Measurements from ENCODE around the gene DVL3. TPM values are rescaled to one million over a fixed set of nuclear protein-coding genes. Genes with fewer than 3 reads are reported as not detected.

Gene DVL3
- total RNA-seq, 1 donor from 2014 or later = 39.0 TPM

DNA sequence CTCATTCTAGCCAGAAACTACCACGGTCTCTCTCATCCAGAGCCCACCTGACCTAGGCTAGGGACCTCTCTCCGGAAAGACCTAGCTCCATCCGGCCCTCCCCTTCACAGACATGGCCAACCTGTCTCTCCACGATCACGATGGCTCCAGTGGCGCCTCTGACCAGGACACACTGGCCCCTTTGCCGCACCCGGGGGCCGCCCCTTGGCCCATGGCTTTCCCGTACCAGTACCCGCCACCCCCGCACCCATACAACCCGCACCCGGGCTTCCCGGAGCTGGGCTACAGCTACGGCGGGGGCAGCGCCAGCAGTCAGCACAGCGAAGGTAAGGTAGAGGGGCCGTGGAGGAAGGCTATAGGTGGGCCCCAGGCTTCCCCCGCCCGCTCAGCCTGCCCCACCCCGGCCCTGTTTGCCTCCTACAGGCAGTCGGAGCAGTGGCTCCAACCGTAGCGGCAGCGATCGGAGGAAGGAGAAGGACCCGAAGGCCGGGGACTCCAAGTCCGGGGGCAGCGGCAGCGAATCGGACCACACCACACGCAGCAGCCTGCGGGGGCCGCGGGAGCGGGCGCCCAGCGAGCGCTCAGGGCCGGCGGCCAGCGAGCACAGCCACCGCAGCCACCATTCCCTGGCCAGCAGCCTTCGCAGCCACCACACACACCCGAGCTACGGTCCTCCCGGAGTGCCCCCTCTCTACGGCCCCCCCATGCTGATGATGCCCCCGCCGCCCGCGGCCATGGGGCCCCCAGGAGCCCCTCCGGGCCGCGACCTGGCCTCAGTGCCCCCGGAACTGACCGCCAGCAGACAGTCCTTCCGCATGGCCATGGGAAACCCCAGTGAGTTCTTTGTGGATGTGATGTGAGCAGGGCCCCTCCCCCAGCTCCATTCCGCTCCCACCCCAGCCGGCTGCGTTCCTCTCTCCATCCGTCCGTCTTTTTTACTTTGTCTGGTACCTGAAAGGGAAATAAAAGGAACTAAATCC is 15.0 kb downstream of the DVL3 start:
- no peak overlapping the region for H3K27ac ChIP-seq
- no peaks in the 10 kb centered on the region for H3K27me3 ChIP-seq
- no peak for DNase-seq (ENCODE audit: extremely low spot score in 2 of 2)
- no peaks in the 10 kb centered on the region for H3K9me3 ChIP-seq
- peaks cover 5% of the 10 kb centered on the region for H3K4me1 ChIP-seq
- TF ChIP-seq, protein P1, sequence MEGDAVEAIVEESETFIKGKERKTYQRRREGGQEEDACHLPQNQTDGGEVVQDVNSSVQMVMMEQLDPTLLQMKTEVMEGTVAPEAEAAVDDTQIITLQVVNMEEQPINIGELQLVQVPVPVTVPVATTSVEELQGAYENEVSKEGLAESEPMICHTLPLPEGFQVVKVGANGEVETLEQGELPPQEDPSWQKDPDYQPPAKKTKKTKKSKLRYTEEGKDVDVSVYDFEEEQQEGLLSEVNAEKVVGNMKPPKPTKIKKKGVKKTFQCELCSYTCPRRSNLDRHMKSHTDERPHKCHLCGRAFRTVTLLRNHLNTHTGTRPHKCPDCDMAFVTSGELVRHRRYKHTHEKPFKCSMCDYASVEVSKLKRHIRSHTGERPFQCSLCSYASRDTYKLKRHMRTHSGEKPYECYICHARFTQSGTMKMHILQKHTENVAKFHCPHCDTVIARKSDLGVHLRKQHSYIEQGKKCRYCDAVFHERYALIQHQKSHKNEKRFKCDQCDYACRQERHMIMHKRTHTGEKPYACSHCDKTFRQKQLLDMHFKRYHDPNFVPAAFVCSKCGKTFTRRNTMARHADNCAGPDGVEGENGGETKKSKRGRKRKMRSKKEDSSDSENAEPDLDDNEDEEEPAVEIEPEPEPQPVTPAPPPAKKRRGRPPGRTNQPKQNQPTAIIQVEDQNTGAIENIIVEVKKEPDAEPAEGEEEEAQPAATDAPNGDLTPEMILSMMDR (IDR thresholded peaks at IDR 0.05) = no peak
- TF ChIP-seq POLR2A (IDR thresholded peaks at IDR 0.05) (no peak), POLR2AphosphoS5 (IDR thresholded peaks at IDR 0.05; ENCODE audit: insufficient read depth in 1 of 2, low read depth in 1 of 2) (no peak)
- no peak overlapping the region for H3K4me3 ChIP-seq
- H3K36me3 ChIP-seq = peaks cover 6 to 72% of the 10 kb centered on the region in 2 donors
- intact Hi-C loops (cut with DNase I) = no loop called here

DNA sequence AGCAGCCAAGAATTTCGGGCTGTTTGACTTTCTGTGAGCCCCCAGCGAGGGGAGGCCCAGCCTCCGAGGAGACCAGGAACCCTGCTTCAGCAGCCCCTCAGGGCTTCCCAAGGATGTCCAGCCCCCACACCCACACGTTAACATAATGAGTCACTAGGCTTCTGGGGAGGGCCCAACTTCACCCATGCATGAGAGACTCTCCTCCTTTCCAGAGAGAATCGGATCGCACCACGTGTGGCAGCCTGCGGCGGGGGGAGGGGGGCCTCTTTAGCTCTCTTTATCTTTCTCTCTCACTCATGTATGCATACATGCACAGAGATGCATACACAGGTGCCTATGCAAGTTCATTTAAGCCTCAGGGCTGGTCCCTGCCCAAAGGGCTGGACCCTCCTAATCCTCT is 16.4 kb downstream of the DVL3 start:
- intact Hi-C loops (cut with DNase I) = no loop called here
- Histone ChIP-seq H3K4me1 (peaks cover 17% of the 10 kb centered on the region), H3K36me3 (peaks cover 5 to 59% of the 10 kb centered on the region in 2 donors)

DNA sequence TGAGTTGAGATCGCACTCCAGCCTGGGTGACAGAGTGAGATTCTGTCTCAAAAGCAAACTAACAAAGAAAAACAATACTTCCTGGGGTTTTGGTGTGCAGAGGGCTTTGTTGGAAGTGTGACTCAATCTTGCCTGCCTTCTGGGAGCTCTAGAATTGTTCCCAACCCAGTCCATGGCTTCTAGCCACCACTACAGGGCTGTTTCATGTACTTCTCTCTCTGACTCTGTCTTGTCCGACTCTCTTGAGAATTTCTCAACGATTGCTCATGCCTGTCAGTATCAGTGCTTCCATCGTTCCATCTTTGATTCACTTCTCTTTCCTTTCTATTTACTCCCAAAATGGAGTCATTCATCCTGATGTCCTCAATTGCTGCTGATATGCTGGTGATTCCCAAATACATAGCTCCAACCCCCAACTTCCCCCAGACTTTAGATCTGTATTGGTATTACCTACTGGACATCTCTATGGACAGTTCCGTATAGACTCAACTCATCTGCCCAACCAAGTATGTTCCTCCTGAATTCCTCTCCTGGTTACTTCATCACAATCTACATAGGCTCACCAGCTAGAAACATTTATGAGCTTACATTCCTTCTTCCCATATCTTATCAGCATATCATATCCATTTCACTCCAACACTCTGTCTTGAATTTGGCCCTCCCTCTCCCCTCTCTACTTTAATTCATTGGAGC is 17.6 kb downstream of the DVL3 start:
- H3K36me3 ChIP-seq = peaks cover 0 to 51% of the 10 kb centered on the region in 2 donors
- no peaks in the 10 kb centered on the region for H3K9me3 ChIP-seq
- H3K27me3 ChIP-seq = no peaks in the 10 kb centered on the region
- H3K4me1 ChIP-seq = peaks cover 30% of the 10 kb centered on the region
- intact Hi-C loops (cut with DNase I) = no loop called here
- no peak overlapping the region for H3K4me3 ChIP-seq
- H3K27ac ChIP-seq = no peak overlapping the region
- DNase-seq (ENCODE audit: extremely low spot score in 2 of 2) = no peak
- no peak for TF ChIP-seq POLR2AphosphoS5 (IDR thresholded peaks at IDR 0.05; ENCODE audit: insufficient read depth in 1 of 2, low read depth in 1 of 2)
- no peak for TF ChIP-seq POLR2A (IDR thresholded peaks at IDR 0.05)
- TF ChIP-seq, protein P1 (IDR thresholded peaks at IDR 0.05) = no peak

More for the DNA sequence above, 16.4 kb downstream of the DVL3 start:
- Histone ChIP-seq H3K9me3 (no peaks in the 10 kb centered on the region), H3K27me3 (no peaks in the 10 kb centered on the region), H3K4me3 (no peak overlapping the region), H3K27ac (no peak overlapping the region)
- no peak for DNase-seq (ENCODE audit: extremely low spot score in 2 of 2)
- TF ChIP-seq POLR2A (IDR thresholded peaks at IDR 0.05) (no peak), POLR2AphosphoS5 (IDR thresholded peaks at IDR 0.05; ENCODE audit: insufficient read depth in 1 of 2, low read depth in 1 of 2) (no peak)
- TF ChIP-seq, protein P1 (IDR thresholded peaks at IDR 0.05) = no peak

DNA sequence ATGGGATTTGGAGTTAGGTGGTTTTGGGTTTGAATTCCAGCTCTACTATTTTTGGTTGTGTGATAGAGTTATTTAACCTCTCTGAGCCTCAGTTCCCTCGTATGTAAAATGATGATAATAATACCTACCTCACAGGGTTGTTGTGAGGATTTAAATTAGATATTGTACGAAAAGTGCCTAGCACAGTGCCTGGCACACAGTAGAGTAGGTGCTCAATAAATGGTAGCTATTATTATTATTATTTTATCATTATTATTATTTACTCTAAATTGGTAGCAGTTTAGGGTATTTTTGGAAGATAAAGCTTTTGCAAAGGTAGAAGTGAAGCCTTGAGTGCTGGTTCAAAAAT is 18.2 kb downstream of the DVL3 start:
- H3K36me3 ChIP-seq = peaks cover 0 to 51% of the 10 kb centered on the region in 2 donors
- TF ChIP-seq, protein P1 (IDR thresholded peaks at IDR 0.05) = no peak
- TF ChIP-seq POLR2AphosphoS5 (IDR thresholded peaks at IDR 0.05; ENCODE audit: insufficient read depth in 1 of 2, low read depth in 1 of 2) = no peak
- TF ChIP-seq POLR2A (IDR thresholded peaks at IDR 0.05) = no peak
- no peak for DNase-seq (ENCODE audit: extremely low spot score in 2 of 2)
- no peaks in the 10 kb centered on the region for H3K9me3 ChIP-seq
- no peaks in the 10 kb centered on the region for H3K27me3 ChIP-seq
- H3K4me1 ChIP-seq = peaks cover 33% of the 10 kb centered on the region
- intact Hi-C loops (cut with DNase I) = no loop called here
- H3K4me3 ChIP-seq = no peak overlapping the region
- H3K27ac ChIP-seq = no peak overlapping the region
